Fibroblast of mammary gland (primary cell): ENCODE results near the gene PITX1.
"Not testable (repeated sequence)": the region's sequence is repeated elsewhere in the genome, so short reads cannot be mapped to it uniquely, and the experiment has no call there.

ENCODE experiments used
- DNase-seq: peaks from one replicate; pipeline ENCODE4 v3.0.0-alpha.2; 2010; ENCODE audit warnings: low read depth
- H3K4me3 ChIP-seq: 2 replicates; pipeline ENCODE4 v1.5.1; 2011; ENCODE audit warnings: low read depth, mild to moderate bottlenecking, low read length, moderate library complexity; ENCODE audit not compliant: control insufficient read depth
- CTCF ChIP-seq: conservative IDR thresholded peaks from 2 replicates; pipeline ENCODE4 v1.5.1; 2011; ENCODE audit warnings: low read depth, low read length, inconsistent platforms; ENCODE audit not compliant: control insufficient read depth, insufficient read depth

Gene PITX1

DNA sequence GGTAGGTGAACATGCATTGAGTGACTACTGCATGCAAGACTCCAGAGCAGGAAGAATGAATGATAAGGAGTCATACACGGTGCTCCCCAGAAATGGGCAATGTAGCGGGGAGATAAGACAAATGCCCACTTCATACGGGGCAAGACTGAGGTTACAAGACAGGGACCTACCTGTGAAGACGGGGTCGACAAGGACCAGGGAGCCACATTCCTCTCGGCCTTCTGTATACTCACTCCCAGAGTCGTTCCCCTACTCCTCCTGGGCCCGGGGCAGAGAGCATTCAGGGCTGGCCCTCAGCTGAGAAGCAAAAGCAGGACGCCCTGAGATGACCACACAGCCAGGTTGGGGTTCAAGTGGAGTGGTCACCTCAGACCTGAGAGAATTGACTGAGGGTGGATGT lies 26.7 kb downstream of the PITX1 start:
- no peak for TF ChIP-seq CTCF
- DNase-seq, result no peak
- no peak overlapping the region for H3K4me3 ChIP-seq

DNA sequence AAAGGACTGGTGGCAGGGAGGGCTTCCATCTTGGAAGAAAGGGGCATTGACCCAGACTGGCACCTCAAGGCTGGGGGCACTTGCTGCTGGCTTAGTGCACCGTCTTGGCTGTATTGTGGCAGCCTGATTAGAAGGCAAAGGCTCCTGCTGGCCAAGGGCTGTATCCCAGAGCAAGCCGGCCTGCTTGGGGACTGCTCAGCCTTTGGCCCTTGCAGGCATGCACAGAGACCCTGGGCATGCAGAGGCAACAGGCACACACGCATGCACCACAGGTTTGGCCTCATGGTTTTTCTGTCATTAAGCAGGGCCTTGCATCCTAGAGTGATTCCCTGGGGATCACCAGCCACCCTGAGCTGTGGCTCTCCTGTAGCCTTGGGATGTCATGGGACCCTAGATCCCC lies 29.0 kb downstream of the PITX1 start:
- no peak overlapping the region for H3K4me3 ChIP-seq
- no peak for TF ChIP-seq CTCF
- no peak for DNase-seq

DNA sequence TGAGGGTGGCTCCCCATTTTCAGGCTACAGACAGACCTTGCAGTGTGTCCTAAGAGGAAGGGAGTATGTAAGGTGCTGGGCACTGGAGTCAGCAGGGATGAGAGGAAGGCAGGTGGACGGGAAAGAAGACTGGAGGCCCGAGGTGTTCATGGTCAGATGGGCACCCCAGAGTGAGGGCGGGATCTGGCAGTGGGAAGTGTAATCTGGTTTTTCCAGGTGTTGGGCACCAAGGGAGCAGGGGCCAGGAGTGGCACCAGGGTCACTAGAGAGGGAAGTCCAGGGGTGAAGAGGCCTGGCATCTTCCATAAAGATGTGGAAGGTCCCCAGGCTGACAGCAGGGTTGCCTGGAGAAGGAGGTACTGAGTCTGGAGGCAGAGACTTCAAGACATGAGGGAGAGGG lies 29.7 kb downstream of the PITX1 start:
- no peak for TF ChIP-seq CTCF
- H3K4me3 ChIP-seq, result no peak overlapping the region
- no peak for DNase-seq

- DNase-seq, result not testable (repeated sequence)
Measured at GRCh38 chr5:134998068-134998467, 36.0 kb downstream of the PITX1 start.

DNA sequence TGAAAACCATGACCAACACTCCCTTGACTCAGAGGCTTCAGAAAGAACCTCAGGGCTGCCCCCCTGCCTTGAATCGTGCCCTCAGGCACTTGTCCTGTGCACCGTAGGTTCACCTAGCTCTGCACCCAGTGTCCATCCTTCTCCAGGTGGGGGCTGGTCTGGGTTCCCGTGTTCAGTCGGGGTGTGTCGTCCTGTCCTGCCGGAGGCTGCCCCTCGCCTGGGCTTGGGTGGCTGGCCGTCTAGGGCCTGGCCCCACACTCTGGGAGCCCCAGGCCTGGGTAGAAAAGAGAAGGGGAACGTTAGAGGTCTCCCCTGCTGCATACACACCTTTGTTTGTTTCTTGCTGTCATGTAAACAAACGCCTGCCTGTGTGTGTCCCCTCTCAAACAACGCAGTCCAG lies 37.0 kb downstream of the PITX1 start:
- TF ChIP-seq CTCF, result no peak
- no peak for DNase-seq
- H3K4me3 ChIP-seq, result no peak overlapping the region

More at GRCh38 chr5:134998068-134998467, 36.0 kb downstream of the PITX1 start:
- H3K4me3 ChIP-seq, result not testable (repeated sequence)

GRCh38 chr5:134995850-134996402 lies 38.1 kb downstream of the PITX1 start:
- H3K4me3 ChIP-seq, result no peak overlapping the region
- no peak for TF ChIP-seq CTCF
- no peak for DNase-seq

DNA sequence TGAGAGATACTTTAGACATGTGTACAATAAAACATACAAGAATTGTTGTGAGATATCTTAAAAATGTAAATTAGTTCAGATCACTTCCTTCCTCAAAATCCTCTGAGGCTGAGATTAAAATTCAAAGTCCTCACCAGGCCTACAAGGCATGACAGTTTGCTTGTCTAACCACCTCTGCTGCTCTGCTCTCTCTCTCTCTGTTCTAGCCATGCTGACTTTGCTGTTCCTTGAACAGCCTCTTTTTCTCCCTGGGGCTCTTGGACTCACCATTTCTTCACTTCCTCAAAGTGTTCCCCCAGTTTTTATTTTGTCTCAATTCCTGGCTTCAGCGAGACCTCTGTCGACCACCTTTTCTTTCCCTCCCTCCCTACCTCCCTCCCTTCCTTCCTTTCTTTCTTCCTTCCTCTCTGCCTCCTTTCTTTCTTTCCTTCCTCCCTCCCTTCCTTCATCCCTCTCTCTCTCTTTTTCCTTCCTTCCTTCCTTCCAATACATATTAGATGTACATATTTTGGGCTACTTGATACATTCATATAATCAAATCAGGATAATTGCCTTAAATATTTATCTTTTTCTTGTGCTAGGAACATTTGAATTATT lies 39.4 kb downstream of the PITX1 start:
- DNase-seq, result no peak
- H3K4me3 ChIP-seq, result no peak overlapping the region
- TF ChIP-seq CTCF, result no peak
